Subcutaneous abdominal adipose tissue (tissue), 5 donors: ENCODE measurements around the gene SPEM3.
A peak's percentile ranks its signal among the peaks of the same experiment; 100 is the strongest.

Experiments used
- H3K27ac ChIP-seq: one replicate; pipeline ENCODE4 v1.7.0; 2013; ENCODE audit warnings: low read depth, mild to moderate bottlenecking, inconsistent platforms, low read length, moderate library complexity
- H3K27me3 ChIP-seq, 5 donors: one replicate each; pipeline ENCODE4 v1.7.0; 2013; ENCODE audit warnings: low read length in 5 of 5, inconsistent platforms in 1 of 5; ENCODE audit not compliant: control insufficient read depth in 5 of 5, insufficient read depth in 4 of 5
- H3K36me3 ChIP-seq, 5 donors: one replicate each; pipeline ENCODE4 v1.7.0; 2013; ENCODE audit warnings: low read length in 5 of 5; ENCODE audit not compliant: control insufficient read depth in 5 of 5, insufficient read depth in 5 of 5
- H3K4me1 ChIP-seq, 5 donors: one replicate each; pipeline ENCODE4 v1.7.0; 2013; ENCODE audit warnings: low read length in 5 of 5, mild to moderate bottlenecking in 3 of 5, moderate library complexity in 1 of 5; ENCODE audit not compliant: control insufficient read depth in 5 of 5, insufficient read depth in 5 of 5
- H3K4me3 ChIP-seq, 5 donors: one replicate each; pipeline ENCODE4 v1.7.0; 2013; ENCODE audit warnings: low read length in 5 of 5, low read depth in 1 of 5
- H3K9ac ChIP-seq, 5 donors: one replicate each; pipeline ENCODE4 v1.7.0; 2013; ENCODE audit warnings: low read length in 5 of 5, mild to moderate bottlenecking in 4 of 5, moderate library complexity in 3 of 5
- H3K9me3 ChIP-seq, 5 donors: one replicate each; pipeline ENCODE4 v1.7.0; 2013; ENCODE audit warnings: low read length in 5 of 5; ENCODE audit not compliant: control insufficient read depth in 5 of 5
- donor health status: healthy.
- donor health status: healthy.
- donor health status: healthy.
- donor health status: healthy.
- donor health status: healthy.

SPEM3 gene

DNA sequence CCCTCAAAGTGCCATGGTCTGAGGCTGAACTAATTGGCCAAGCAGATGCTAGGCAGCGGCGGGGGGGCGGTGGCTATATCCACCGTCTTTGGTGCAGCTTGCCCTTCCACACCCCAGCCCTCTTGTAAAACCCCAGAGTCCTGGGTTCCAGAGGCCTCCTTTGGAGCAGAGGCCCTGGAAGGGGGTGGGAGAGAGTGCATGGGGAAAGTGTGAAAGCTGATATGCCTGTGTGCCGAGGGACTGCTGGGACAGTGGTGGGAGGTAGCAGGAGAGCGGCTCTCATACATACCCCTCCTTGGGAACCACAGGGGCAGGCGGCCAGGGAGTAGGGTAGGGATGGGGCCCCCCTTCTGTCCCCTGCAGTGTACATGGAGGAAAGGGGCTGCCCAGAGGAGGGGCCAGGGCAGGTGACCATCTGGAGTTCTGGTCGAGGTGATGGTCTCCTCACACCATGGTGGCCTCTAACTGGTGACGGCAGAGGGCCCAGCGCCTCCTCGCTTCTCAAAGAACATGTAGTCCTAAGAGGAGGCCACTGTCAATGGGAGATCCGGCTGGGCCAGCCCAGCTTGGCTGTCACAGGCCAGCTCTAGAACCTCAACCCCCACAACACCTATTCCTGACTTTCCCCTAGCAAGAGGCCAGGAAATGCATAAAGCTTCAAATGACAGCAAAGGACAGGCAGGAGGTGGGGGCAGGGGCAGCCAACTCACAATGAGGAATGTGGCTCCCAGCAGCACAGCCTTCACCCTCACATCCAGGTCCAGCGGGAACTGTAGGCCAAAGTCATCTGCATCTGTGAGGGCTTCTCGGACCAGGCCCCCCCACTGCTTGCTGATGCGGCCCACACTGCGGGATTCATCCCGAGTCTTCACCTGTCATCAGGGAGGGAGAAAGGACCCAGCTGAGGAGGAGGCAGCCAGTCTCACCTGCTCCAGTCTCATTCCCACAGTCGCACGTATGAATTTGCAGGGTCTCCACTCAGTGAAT lies 38.4 kb upstream of the SPEM3 start:
- Histone ChIP-seq H3K36me3 (peaks cover 0 to 46% (median 38%) of the 10 kb centered on the region in 5 donors), H3K27ac (no peak overlapping the region)

DNA sequence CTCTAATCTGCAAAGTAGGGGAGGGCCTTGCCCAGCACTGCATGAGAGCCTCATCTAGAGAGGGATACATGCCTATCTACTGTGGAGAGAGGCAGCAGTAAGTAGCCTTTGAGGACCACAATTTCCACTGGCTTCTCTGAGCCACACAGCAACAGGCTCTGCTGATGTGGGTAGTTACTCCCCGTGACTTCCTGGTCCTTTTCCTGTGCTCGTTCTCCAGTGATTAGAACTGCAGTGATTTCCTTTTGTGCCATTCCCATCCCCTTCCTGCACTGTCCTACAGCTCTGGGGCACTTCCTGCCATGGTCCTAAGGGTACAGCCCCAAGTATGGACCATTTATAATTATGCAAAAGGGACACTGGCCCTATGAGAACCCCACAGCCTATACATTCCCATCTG lies 37.4 kb upstream of the SPEM3 start:
- no peaks in the 10 kb centered on the region for H3K9me3 ChIP-seq
- H3K27me3 ChIP-seq = no peaks in the 10 kb centered on the region
- no peak overlapping the region for H3K9ac ChIP-seq
- H3K27ac ChIP-seq = no peak overlapping the region
- H3K4me3 ChIP-seq = no peak overlapping the region
- peaks cover 0 to 46% (median 38%) of the 10 kb centered on the region in 5 donors for H3K36me3 ChIP-seq
- peaks cover 0 to 33% (median 18%) of the 10 kb centered on the region in 5 donors for H3K4me1 ChIP-seq

More for the DNA sequence above, 38.4 kb upstream of the SPEM3 start:
- no peak overlapping the region for H3K9ac ChIP-seq
- H3K9me3 ChIP-seq = no peaks in the 10 kb centered on the region
- H3K4me3 ChIP-seq = no peak overlapping the region
- peaks cover 0 to 32% (median 18%) of the 10 kb centered on the region in 5 donors for H3K4me1 ChIP-seq
- H3K27me3 ChIP-seq = no peaks in the 10 kb centered on the region

DNA sequence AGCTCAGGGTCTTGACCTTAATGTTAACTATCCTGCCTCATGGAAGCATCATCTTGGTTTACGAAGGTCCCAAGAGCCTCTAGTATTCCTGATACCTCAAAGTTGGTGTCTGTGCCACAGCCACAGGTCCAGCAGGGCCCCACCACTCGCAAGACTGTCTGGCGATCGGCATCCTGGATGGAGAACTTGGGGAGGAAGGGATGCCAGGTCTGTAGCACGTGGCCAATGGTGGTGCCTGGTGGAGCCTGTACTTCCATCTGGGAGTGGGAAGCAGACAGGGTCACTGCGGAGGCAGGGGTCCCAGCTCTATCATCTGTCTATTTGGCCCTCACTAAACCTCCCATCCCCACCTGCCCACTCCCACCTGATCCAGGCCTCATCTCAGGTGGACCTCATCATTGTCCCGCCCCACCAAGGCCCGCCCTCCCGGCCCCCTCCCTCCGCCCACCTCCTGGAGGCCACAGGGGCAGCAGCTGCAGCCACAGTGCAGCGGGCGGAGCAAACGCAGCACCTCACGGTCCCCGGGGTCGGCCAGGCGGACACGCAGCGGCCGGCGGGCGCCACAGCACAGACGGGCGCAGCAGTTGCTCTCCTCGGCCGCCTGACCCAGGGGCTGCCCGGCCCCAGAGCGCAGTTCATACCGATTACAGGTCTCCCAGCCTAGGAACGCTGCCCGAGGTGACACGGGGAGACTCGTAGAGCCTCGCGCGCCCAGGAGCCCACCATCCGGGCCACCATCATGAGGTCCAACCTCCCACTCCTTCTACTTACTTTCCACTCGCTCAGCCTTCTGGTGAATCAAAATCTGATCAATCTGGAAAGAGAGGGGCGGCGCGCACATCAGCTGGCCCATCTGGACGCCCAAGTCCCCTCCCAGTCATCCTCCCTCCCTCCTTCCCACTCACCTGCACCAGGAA lies 35.7 kb upstream of the SPEM3 start:
- Histone ChIP-seq H3K9ac (peak overlapping the region in 3 of 5 donors; percentile 80 to 82 (median 82)), H3K4me3 (peak overlapping the region in 4 of 5 donors; percentile 72 to 80 (median 74)), H3K9me3 (no peaks in the 10 kb centered on the region), H3K27me3 (no peaks in the 10 kb centered on the region), H3K4me1 (peaks cover 0 to 33% (median 18%) of the 10 kb centered on the region in 5 donors), H3K27ac (no peak overlapping the region), H3K36me3 (peaks cover 0 to 43% (median 32%) of the 10 kb centered on the region in 5 donors)

DNA sequence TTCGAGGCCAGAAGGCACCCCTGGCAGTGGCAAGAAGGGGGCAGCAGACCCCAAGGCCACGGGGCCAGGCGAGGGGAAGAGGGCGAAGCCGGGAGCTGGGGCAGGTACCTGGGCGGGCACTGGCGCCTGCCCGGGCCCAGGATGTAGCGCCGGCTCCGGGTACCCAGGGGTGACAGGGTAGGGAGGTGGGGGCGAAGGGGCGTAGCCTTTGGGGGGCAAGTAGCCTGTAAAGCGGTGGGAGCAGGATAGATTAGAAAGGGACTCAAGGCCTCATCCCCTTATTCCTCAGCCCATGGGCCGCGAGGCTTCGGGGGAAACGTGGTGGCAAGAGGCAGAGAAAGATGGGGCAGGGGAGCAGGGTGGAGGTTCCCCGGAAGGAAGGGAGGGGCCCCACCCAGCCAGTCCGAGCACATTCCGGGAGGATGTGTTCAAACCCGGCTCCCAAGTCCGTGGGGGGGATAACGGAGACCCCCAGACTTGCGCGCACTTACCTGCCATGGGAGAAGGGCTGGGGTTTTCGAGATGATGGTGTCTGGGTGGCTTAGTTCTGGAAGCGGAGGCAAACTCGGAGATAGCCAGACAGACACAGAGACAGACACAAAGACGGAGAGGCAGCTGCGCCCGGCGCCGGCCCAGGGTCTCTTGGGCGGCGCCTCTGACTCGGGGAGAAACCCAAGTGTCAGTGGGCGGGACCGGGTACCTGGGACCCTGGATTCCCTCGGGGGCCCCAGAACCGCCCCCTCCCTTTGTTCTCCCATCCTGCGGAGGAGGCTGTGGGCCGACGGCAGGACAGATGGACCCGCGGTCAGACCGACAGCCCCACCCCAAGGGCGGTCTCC lies 34.8 kb upstream of the SPEM3 start:
- peak overlapping the region in 4 of 5 donors; percentile 70 to 82 (median 81) for H3K9ac ChIP-seq
- H3K9me3 ChIP-seq = no peaks in the 10 kb centered on the region
- peak overlapping the region; percentile 64 to 80 (median 73) for H3K4me3 ChIP-seq
- peaks cover 0 to 34% (median 26%) of the 10 kb centered on the region in 5 donors for H3K36me3 ChIP-seq
- no peaks in the 10 kb centered on the region for H3K27me3 ChIP-seq
- H3K4me1 ChIP-seq = peaks cover 0 to 33% (median 18%) of the 10 kb centered on the region in 5 donors
- H3K27ac ChIP-seq = peak overlapping the region; percentile 77

DNA sequence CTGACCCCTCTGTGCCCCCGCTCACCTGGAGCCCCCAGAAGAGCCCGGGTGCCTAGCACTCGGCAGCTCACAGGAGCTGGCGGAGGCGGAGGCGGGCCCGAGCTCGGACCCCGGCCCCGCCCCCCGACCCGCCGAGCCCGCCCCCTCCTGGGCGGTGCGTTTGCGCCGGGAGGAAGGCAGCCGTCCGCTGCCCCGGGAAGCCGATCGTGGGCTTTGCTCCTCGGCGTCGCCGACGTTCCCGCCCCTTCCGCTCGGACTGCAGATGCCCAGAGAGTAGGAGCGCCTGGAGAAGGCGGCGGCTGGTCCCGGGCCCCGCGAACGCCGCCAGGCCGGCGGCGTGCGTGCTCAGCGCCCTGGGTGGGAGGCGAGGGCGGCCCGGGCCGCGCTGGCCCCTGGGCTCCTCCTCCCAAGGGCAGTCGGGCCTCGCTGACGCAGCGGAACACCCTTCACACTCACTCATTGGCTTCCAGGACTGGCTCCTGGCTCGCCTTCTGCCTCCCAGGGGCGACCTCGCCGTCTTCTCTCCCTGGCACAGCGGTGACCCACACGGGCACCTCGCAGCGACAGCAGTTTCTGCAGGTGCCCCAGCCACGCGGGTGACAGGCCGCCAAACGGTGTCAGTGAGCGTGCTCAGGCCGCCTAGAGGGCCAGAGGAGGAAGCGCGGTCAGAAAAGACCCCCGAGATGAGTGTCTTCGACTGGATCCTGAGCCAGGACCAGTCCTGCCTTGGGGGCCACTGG lies 34.0 kb upstream of the SPEM3 start, which contains the start of gene PLSCR3:
TSS of gene PLSCR3 (minus strand) at position 74 of the 740 bp plus-strand sequence. CDS start 415 bp downstream, outside the sequence.
- Histone ChIP-seq H3K27ac (peak within 1 kb of the TSS; percentile 77), H3K9me3 (no peaks in the 10 kb centered on the region), H3K36me3 (peaks cover 0 to 27% (median 19%) of the 10 kb centered on the region in 5 donors), H3K4me3 (peak within 1 kb of the TSS; percentile 69 to 80 (median 73)), H3K27me3 (no peaks in the 10 kb centered on the region), H3K4me1 (peaks cover 0 to 33% (median 18%) of the 10 kb centered on the region in 5 donors), H3K9ac (peak within 1 kb of the TSS in 4 of 5 donors; percentile 70 to 87 (median 82))

DNA sequence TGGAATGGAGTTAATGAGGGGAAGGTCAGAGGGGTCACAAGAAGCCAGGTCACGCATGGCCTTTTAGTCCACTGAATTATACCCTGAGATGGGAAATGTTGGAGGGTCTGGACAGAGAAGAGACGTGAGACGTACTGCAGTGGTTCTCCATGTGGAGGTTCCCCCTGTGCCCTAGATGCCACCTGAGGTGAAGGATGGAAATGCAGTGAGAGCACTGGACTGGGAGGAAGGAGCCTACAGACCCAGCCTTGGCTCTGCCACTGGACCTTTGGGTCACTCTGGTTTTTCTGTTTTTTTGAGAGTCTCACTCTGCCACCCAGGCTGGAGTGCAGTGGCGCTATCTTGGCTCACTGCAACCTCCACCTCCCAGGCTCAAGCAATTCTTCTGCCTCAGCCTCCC lies 32.5 kb upstream of the SPEM3 start:
- H3K27me3 ChIP-seq = no peaks in the 10 kb centered on the region
- no peak overlapping the region for H3K4me3 ChIP-seq
- H3K4me1 ChIP-seq = peaks cover 0 to 24% (median 18%) of the 10 kb centered on the region in 5 donors
- no peak overlapping the region for H3K9ac ChIP-seq
- no peaks in the 10 kb centered on the region for H3K9me3 ChIP-seq
- H3K27ac ChIP-seq = no peak overlapping the region
- H3K36me3 ChIP-seq = peaks cover 0 to 11% (median 8%) of the 10 kb centered on the region in 5 donors

DNA sequence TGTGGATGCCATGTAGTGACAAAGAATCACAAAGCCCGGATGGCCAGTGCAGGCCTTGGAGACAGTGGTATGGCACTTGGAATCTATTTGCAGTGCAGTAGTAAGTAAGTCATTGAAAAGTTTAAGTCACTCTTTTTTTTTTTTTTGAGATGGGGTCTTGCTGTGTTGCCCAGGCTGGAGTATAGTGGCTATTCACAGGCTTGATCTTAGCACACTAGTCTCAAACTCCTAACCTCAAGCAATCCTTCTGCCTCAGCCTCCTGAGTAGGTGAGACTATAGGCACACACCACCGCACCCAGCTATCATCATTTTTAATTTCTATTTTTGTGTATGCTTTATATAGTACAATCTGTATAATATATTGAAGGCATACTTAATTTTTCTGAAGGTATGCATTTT lies 30.0 kb upstream of the SPEM3 start:
- no peak overlapping the region for H3K27ac ChIP-seq
- H3K9me3 ChIP-seq = no peaks in the 10 kb centered on the region
- no peak overlapping the region for H3K4me3 ChIP-seq
- peaks cover 4 to 25% (median 22%) of the 10 kb centered on the region in 5 donors for H3K4me1 ChIP-seq
- H3K36me3 ChIP-seq = no peaks in the 10 kb centered on the region
- no peak overlapping the region for H3K9ac ChIP-seq
- H3K27me3 ChIP-seq = no peaks in the 10 kb centered on the region

DNA sequence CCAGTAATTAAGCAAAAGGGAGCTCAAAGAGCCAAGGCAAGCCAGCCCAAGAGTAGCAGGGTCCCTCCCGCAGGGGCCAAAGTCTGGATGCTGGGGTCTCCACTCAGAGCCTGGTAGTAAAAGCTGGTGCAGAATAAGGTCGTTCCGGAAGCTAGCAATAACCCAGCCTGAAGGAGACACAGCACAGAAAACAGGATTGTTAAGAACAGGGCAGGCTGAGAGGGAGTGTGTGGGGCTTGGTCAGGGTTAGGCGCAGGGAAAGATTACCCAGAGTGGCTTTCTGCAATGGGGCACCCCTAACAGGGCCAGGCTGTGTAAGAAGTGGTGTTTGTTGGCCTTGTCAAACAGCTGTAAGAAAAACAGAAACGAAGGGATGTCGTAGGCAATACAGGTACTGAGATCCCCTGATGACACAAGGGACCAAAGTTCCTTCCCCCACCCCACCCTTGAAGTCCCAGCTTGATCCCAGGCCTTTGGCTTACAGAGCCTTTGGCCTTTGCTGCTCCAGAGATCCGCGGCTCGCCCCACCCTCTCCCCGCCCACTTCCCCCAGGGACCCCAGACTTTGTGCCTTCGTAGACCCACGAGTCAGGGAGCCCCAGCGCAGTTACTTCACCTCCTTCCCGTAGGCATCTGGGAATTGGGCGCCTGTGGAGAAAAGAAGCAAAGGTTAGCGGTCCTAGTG lies 25.5 kb upstream of the SPEM3 start:
- Histone ChIP-seq H3K36me3 (no peaks in the 10 kb centered on the region), H3K9me3 (no peaks in the 10 kb centered on the region), H3K9ac (peak overlapping the region; percentile 43 to 82 (median 75)), H3K4me3 (peak overlapping the region; percentile 77 to 83 (median 80)), H3K27me3 (no peaks in the 10 kb centered on the region), H3K27ac (peak overlapping the region; percentile 92), H3K4me1 (peaks cover 4 to 25% (median 17%) of the 10 kb centered on the region in 5 donors)
